ENCODE data around the gene CNIH3. TPM values are rescaled to one million over a fixed set of nuclear protein-coding genes. Genes with fewer than 3 reads are reported as not detected.

CNIH3 gene
- total RNA-seq, 1 donor from 2014 or later, result 2.6 TPM

DNA sequence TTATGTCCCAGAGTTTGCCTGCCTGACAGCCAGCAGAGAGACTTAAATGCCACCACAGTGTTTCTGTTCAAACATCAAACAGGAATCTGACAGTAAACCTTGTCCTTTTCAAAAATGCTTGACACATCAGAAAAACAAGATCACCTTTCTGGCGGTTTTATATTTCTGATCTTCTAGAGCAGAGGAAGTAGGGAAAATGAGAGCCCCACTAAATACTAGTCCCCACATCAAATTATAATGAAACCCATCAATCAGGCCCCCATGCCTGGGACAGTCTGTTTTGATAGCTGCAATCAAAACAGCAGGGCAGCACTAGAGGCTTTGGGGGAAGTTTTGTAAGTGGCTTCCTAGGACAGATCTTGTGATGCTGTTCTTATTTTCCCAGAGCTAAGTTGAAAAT lies 129.3 kb downstream of the CNIH3 start:
- no peak for DNase-seq

DNA sequence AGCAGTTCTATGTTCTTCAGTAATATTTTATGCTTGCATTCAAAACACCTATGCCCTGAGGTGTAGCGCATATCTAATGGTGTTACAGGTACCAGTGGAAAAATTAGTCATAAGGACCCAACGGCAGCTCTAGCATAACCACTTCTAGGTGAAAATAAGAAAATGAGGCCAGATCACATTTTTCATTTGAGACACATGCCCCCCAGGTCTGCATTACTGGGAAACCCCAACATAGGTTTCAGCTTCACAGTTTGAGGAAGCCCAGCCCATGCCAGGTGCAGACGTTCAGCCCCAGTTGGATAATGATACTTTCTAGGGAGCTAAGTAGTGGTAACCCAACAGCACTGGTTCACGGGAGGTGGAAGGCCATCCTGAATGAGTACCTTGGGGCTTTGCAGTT lies 129.8 kb downstream of the CNIH3 start:
- no peak for DNase-seq

GRCh38 chr1:224747578-224747977 lies 131.5 kb downstream of the CNIH3 start:
- no peak for DNase-seq

DNA sequence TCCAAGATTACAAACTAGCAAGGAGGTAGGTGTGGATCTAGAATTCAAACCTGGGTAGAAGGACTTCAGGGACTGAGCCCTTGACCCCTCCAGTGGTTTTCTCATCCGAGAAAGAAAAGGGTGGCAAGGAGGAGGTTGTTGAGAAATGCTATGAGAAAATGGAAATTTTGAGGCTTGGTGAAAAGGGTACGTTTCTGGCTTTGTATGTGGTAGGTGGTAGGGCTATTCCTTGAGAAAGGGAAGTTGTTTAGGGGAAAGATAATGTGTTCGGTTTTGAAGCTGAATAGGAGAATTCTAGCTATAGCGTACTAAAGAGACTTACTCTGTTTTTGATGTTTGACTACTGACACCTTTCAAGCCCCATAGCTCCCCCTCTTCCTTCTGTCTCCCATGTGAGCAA lies 133.8 kb downstream of the CNIH3 start:
- no peak for DNase-seq

DNA sequence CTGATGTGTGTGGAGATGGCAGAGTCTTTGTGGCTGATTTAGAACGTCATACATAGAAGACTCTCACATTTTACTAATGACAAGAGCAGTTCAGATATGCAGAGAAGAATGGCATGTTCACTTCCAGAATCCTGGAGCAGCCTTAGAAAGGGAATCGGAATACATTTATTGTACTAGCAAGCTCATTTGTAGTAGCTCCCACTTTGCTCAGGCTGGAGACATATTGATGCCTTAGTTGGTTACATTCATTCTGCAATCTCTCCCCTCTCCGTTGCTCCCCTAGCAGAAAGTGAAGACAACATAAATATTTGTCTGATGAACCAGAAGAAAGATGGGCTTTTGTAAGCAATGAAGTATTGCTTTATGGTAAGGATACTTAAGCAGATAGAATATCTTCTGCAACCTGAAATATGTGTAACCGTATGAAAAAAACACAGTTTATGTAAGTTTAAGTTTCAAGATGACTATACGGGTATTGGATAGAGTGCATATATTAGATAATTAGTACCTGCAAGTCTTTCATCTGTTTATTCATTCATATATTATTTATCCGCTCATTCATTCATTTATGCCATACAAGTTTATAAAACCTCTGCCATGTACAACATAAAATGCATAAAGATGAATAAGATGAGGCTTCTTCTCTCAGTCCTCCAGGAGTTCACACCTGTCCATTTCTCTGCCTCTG lies 135.7 kb downstream of the CNIH3 start:
- no peak for DNase-seq

DNA sequence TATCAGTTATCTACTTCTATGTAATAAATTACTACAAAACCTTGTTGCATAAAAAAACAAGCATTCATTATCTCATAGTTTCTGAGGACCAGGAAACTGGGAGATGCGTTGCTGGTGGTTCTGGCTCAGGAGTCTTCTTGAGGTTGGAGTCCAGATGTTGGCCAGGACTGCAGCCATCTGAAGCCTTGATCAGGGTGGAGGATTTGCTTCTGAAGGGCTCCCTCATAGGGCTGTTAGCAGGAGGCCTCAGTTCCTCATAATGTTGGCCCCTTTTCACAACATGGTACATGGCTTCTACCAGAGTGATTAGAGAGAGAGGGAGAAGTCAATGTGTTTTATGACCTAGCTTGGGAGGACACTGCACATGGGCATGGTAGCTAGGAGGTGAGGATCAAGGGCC lies 137.4 kb downstream of the CNIH3 start:
- DNase-seq, result no peak

DNA sequence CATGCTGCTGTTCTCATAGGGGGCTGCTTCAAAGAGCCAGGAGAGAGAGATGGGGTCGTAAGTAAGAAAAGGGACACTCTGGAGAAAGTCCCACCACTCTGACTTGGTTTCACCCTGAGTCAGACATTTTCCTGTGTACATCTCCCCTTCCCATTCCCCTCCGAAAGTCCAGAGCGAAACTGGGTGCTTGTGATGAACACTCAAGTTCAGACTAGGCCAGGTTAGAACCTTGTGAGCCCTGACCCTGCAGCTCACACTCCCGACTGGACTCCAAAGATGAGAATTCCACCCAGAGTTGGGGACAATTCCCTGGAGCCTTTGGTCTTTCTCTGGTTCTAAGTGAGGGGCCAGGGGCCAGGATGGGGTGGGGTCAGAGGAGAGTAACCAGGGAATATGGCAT lies 139.5 kb downstream of the CNIH3 start:
- DNase-seq, result no peak

- DNase-seq, result no peak
Observed at GRCh38 chr1:224757508-224757907, 141.4 kb downstream of the CNIH3 start.

GRCh38 chr1:224759135-224759534 lies 143.0 kb downstream of the CNIH3 start:
- no peak for DNase-seq

DNA sequence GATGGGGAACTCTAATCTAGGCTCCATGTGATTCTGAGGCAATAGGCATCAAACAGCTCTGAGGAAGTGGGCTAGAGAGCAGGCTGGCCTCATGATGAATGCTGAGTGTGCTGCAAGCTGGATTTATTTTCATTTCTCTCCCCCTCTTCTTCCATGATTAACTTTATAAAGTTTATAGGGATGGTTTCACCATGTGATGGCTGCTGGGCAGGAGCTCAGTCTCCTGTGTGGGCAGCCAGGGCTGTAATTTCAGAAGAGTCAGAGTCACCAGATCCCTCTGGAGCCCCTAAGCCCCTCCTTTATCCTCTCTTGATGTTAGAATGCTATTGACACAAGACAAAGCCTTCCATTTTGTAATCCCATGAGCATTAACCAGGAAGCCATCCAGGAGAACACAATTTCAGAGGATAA lies 143.6 kb downstream of the CNIH3 start:
- no peak for DNase-seq

DNA sequence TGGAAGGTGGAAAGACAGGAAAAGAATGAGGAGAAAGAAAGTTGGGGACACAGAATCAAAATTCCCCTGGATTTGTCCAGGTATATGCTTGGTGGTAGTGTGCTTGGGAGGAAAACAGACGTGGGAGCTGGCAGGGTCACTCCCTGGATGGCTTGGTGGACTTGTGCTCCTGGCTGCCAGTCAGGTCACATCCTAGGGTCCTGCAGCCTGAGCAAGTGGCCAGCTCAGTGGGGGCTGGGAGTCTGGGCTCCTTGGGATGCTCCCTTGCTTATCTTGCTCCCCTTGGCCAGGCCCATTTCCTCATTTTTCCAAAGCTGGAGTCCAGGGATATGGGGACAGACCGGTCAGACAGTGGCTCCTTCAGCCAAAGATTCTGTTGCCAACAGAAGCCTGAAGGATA lies 144.0 kb downstream of the CNIH3 start:
- no peak for DNase-seq

GRCh38 chr1:224761245-224761644 lies 145.1 kb downstream of the CNIH3 start:
- DNase-seq, result no peak

DNA sequence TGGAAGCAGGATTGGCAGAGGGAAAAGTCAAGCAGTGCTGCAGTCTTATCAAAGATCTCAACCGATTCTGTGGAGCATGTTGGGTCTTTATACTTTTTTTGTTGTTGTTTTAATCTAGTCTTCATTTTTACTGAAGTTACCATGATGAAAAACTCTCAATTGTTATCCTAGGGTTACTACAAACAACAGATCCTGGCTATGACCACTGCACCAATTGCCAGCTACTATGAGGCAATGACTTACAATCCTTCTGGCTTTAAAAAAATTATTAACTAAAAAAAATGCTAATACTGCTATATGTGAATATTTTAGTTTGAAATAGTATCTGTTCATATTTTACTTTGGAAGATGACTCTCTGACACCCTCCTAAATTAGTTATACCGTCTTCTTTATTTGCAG lies 145.9 kb downstream of the CNIH3 start:
- DNase-seq, result no peak

DNA sequence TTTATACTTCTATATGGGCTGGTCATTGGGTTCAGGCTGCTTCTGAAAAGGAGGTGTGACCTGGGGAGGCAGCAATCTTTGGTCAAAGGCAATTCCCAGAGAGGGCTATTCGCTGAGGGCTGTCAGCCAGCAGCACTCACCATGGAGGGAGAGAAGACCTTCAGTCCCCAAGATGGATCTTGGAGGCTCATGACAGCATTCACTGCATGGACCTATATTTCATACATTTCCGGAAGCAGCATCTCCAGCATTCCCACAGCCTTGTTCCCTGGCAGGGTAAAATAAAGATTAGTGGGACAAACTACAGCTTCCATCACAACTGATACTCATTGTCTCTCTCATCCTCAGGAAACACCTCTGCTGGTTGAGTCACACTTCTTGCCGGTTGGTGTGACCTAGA lies 146.6 kb downstream of the CNIH3 start:
- no peak for DNase-seq

DNA sequence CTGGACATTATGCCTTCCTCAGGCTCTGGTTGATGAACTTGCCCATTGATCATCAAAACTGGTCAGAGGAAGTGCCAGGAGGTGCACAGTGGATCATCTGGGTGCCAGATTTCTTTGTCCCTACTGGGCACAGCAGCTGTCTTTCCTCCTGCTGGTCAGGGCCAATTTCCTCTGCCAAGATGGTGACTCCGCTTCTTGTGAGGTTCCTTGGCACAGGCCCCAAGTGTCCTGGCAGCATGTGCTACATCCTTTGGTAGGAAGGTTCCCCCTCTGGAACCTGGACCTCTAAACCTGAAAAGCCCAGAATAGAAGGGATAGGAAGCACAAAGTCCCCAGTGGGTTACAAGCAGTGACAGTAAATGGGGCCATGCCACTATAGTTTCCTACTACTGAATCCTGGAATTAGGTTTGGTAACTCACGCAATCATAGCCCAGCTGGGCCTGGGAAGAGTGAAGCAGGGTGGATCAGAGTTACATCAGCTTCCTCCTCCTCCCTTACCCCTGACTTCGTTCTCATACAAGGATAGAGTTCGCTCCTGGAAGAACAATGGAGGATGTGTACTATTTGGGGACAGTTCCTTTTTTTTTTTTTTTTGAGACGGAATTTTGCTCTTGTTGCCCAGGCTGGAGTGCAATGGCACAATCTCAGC lies 147.1 kb downstream of the CNIH3 start:
- no peak for DNase-seq

- no peak for DNase-seq
Observed at GRCh38 chr1:224766266-224766665, 150.1 kb downstream of the CNIH3 start.

DNA sequence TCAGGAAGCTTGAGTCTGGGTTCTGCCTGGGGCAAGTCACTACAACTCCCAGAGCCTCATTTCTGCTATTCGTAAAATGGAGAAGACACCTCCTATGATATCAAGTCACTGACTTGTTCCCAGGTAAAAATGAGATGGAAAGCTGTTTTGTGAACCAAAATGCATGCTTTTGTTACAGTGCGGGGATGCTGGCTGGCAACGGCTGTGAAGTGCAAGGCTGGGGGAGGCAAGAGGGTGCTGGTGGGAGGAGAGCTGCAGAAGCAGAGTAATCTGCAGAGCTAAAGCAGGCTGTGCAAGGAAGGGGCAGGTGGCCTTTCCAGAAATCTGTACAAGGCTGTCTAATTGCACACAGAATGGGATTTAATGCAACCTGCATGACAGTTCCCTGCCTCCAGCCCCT lies 150.9 kb downstream of the CNIH3 start:
- no peak for DNase-seq

DNA sequence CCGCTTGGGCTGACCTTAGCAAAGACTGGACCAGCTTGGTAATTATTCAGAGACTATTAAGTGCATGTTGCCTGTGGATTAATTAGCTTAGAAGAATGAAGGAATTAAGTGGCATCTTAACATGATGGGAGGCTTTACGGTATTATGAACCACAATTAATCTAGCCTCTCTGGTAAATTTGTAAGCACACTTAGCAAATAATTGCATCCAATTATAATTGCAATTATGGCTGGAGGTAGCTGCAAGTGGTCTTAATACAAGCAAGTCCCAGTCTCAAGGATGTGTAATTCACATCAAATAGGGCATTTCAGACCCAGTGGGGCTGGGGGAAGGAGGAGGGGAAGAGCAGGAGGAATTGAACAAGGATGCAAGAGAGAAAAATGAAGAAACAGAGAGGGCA lies 151.6 kb downstream of the CNIH3 start:
- no peak for DNase-seq

DNA sequence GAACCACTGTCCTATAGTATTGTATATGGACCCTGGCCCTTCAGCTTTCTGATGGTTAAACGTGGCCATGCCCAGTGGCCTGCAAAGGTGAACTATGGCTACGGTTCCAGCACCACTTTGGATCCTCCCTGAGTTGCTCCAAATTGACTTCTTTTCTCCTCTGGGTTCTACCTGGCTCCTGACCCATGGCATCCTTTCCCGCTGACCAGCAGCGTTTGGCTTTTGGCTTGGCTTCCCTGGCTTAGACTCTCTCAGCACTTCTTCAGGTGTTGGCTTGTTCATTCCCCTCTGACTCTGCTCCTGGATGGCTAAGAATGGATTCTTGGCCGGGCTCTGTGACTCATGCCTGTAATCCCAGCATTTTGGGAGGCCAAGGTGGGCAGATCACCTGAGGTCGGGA lies 152.9 kb downstream of the CNIH3 start:
- no peak for DNase-seq

DNA sequence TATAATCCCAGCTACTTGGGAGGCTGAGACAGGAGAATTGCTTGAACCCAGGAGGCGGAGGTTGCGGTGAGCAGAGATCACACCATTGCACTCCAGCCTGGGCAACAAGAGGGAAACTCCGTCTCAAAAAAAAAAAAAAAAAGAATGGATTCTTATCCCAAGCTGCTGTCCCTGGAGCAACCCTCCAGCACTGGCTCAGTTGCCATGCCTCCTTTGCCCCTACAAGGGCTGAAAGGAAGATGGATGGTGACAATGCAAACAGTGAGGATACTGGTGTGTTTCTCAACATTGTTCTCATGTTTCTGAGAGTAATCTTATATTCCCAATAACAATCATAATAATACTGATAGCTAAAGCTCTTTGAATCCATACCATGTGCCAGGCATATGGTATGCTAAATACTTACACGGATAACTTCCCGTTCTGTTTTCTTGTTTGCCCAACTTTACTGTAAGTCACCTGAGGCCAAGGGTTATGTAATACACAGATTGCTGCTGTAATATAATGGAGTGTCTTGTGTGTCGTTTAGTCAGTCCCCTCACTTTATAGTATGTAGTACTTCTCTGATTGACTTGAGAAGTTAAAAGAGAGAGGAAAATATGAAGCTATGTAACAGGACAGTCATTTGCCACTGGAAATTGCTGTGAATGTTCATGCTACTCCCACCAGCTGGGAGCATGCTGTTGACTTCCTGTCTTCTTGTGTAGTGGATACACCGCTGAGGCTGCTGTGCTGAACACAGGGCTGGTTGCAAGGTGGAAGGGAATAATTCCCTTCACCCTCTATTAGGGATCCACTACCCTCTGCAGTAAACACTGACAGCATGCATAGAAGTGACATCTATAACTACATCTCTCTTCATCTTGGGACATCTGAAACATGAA lies 153.6 kb downstream of the CNIH3 start:
- no peak for DNase-seq

DNA sequence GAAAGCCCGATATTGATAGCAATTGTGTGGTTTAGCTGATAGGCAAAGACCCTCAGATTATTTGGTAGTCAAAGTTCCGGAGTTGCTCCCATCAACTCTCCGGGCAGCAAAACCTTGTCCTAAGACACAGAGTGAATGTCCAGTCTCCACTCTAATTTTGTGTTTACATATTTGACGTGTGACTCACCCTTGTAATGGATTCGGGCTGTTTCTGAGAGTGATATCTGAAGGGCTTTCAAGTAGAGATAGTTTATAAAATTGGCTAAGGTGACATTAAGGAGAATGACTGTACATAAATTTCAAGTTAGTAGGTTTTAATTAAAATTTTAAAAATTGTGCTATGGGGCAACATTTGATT lies 154.2 kb downstream of the CNIH3 start:
- DNase-seq, result no peak

- no peak for DNase-seq
Observed at GRCh38 chr1:224773646-224774045, 157.5 kb downstream of the CNIH3 start.

- DNase-seq, result no peak
Observed at GRCh38 chr1:224774378-224774777, 158.3 kb downstream of the CNIH3 start.

- no peak for DNase-seq
Observed at GRCh38 chr1:224777180-224777579, 161.1 kb downstream of the CNIH3 start.

Data from tongue (tissue), 2 donors.